ENCODE measurements around the gene BCORL1. TPM values are rescaled to one million over a fixed set of nuclear protein-coding genes. Genes with fewer than 3 reads are reported as not detected.
A peak's percentile ranks its signal among the peaks of the same experiment; 100 is the strongest.

The BCORL1 gene, protein sequence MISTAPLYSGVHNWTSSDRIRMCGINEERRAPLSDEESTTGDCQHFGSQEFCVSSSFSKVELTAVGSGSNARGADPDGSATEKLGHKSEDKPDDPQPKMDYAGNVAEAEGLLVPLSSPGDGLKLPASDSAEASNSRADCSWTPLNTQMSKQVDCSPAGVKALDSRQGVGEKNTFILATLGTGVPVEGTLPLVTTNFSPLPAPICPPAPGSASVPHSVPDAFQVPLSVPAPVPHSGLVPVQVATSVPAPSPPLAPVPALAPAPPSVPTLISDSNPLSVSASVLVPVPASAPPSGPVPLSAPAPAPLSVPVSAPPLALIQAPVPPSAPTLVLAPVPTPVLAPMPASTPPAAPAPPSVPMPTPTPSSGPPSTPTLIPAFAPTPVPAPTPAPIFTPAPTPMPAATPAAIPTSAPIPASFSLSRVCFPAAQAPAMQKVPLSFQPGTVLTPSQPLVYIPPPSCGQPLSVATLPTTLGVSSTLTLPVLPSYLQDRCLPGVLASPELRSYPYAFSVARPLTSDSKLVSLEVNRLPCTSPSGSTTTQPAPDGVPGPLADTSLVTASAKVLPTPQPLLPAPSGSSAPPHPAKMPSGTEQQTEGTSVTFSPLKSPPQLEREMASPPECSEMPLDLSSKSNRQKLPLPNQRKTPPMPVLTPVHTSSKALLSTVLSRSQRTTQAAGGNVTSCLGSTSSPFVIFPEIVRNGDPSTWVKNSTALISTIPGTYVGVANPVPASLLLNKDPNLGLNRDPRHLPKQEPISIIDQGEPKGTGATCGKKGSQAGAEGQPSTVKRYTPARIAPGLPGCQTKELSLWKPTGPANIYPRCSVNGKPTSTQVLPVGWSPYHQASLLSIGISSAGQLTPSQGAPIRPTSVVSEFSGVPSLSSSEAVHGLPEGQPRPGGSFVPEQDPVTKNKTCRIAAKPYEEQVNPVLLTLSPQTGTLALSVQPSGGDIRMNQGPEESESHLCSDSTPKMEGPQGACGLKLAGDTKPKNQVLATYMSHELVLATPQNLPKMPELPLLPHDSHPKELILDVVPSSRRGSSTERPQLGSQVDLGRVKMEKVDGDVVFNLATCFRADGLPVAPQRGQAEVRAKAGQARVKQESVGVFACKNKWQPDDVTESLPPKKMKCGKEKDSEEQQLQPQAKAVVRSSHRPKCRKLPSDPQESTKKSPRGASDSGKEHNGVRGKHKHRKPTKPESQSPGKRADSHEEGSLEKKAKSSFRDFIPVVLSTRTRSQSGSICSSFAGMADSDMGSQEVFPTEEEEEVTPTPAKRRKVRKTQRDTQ (N-terminal part only)
- total RNA-seq: 1.3 and 2.8 TPM in 2 replicates
- polyA plus RNA-seq: 1.1 and 1.3 TPM in 2 replicates
- polyA plus RNA-seq (2012): 4.6 and 5.5 TPM in 2 replicates
- polyA minus RNA-seq (ENCODE audit: low replicate concordance): 10.1 and 12.1 TPM in 2 replicates

GRCh38 chrX:129982300-129983251 is at the start of gene BCORL1:
TSS of gene BCORL1 (plus strand) at chrX:129982635. CDS start at chrX:130005232, 22,597 bp downstream.
- H3K4me3 ChIP-seq (replicated peaks in 1 of 4; ENCODE audit: control extremely low read depth in 1 of 4, insufficient read depth in 1 of 4, low read depth in 3 of 4, low read length in 4 of 4): peak within 1 kb of the TSS; percentile 40 to 72 (median 56)
- H3K27me3 ChIP-seq (ENCODE audit: control insufficient read depth, insufficient read depth, low read length): no peaks in the 10 kb centered on the region
- H3K9ac ChIP-seq (ENCODE audit: insufficient read depth, low read length): peak within 1 kb of the TSS; percentile 7
- DNase-seq (ENCODE audit: low read depth in 2 of 2): peak; percentile 92 to 93
- H3K27ac ChIP-seq (ENCODE audit: insufficient read depth, low read length): no peak within 1 kb of the TSS
- H3K4me1 ChIP-seq (ENCODE audit: control insufficient read depth, extremely low read depth, insufficient read depth, low read length): no peaks in the 10 kb centered on the region
- H3K36me3 ChIP-seq (ENCODE audit: control insufficient read depth, insufficient read depth, low read length): no peaks in the 10 kb centered on the region
- H3K79me2 ChIP-seq (ENCODE audit: control insufficient read depth, insufficient read depth, low read length): no peaks in the 10 kb centered on the region
- peak within 1 kb of the TSS; percentile 75 for H3K4me2 ChIP-seq (ENCODE audit: extremely low read depth, insufficient read depth, low read length)
- no peaks in the 10 kb centered on the region for H4K20me1 ChIP-seq (ENCODE audit: control insufficient read depth, extremely low read depth, insufficient read depth, low read length)
- no peak within 1 kb of the TSS for H2AFZ ChIP-seq (ENCODE audit: low read length)
- TF ChIP-seq CTCF (conservative IDR thresholded peaks at IDR 0.05 in 1 of 2, IDR thresholded peaks at IDR 0.05 in 1 of 2; ENCODE audit: low read depth in 1 of 2, low read length in 2 of 2): no peak
- no peak for TF ChIP-seq EZH2 (IDR thresholded peaks at IDR 0.05; ENCODE audit: low read length, missing control alignments)
- no peaks in the 10 kb centered on the region for H3K9me3 ChIP-seq (ENCODE audit: control insufficient read depth, insufficient read depth, low read depth, low read length)

GRCh38 chrX:129932821-129933321 is 49.6 kb upstream of the BCORL1 start:
- DNase-seq (ENCODE audit: low read depth in 2 of 2): no peak
- Histone ChIP-seq H3K79me2 (ENCODE audit: control insufficient read depth, insufficient read depth, low read length) (no peaks in the 10 kb centered on the region), H2AFZ (ENCODE audit: low read length) (no peak overlapping the region), H3K4me1 (ENCODE audit: control insufficient read depth, extremely low read depth, insufficient read depth, low read length) (no peaks in the 10 kb centered on the region), H3K36me3 (ENCODE audit: control insufficient read depth, insufficient read depth, low read length) (no peaks in the 10 kb centered on the region), H3K27ac (ENCODE audit: insufficient read depth, low read length) (no peak overlapping the region), H3K4me2 (ENCODE audit: extremely low read depth, insufficient read depth, low read length) (peak overlapping the region; percentile 35), H3K9me3 (ENCODE audit: control insufficient read depth, insufficient read depth, low read depth, low read length) (no peaks in the 10 kb centered on the region), H3K4me3 (replicated peaks in 1 of 4; ENCODE audit: control extremely low read depth in 1 of 4, insufficient read depth in 1 of 4, low read depth in 3 of 4, low read length in 4 of 4) (peak overlapping the region in 2 of 4 experiments; percentile 26 to 42), H3K9ac (ENCODE audit: insufficient read depth, low read length) (no peak overlapping the region), H4K20me1 (ENCODE audit: control insufficient read depth, extremely low read depth, insufficient read depth, low read length) (no peaks in the 10 kb centered on the region), H3K27me3 (ENCODE audit: control insufficient read depth, insufficient read depth, low read length) (peaks cover 8% of the 10 kb centered on the region)
- no peak for TF ChIP-seq CTCF (conservative IDR thresholded peaks at IDR 0.05 in 1 of 2, IDR thresholded peaks at IDR 0.05 in 1 of 2; ENCODE audit: low read depth in 1 of 2, low read length in 2 of 2)
- no peak for TF ChIP-seq EZH2 (IDR thresholded peaks at IDR 0.05; ENCODE audit: low read length, missing control alignments)

Measured in fibroblast of lung (primary cell).